H1 (cell line): ENCODE data around the gene LARGE2. TPM values are rescaled to one million over a fixed set of nuclear protein-coding genes. Genes with fewer than 3 reads are reported as not detected.
A peak's percentile ranks its signal among the peaks of the same experiment; 100 is the strongest.

Source experiments
- CTCF ChIA-PET: fragments of 300-600 bp; sonication (Branson Sonifier 250); formaldehyde crosslinking; loops from one replicate; lab custom pipeline; 2021; ENCODE audit not compliant: partially characterized antibody; lab: Charles Lee
- POLR2A ChIA-PET: fragments of 300-600 bp; sonication (Branson Sonifier 250); formaldehyde crosslinking; loops from one replicate; lab custom pipeline; 2021; ENCODE audit warnings: inconsistent platforms; ENCODE audit not compliant: partially characterized antibody; lab: Charles Lee
- DNase-seq, 2 experiments: peaks; one replicate each; pipeline versions ENCODE4 v3.0.0 to v3.0.0-alpha.2; 2010 to 2022; ENCODE audit warnings: low spot score in 2 of 2, low read depth in 1 of 2, mixed read lengths in 1 of 2
- FAIRE-seq: peaks from 2 replicates; lab custom pipeline; 2011; peaks lifted over from hg19 to GRCh38; lab: Jason Lieb, UNC
- H2AFZ ChIP-seq: 2 replicates; pipeline ENCODE4 v1.8.1; 2012; ENCODE audit warnings: low read length, inconsistent platforms
- H2AK5ac ChIP-seq: 2 replicates; pipeline ENCODE4 v1.6.1; 2013; ENCODE audit warnings: low read depth, low read length
- H2BK120ac ChIP-seq: replicated peaks from 2 replicates; pipeline ENCODE3; 2013; ENCODE audit warnings: low read depth, low read length, inconsistent platforms
- H2BK12ac ChIP-seq: 2 replicates; pipeline ENCODE4 v1.6.1; 2013; ENCODE audit warnings: low read depth, low read length
- H2BK15ac ChIP-seq: 2 replicates; pipeline ENCODE4 v1.6.1; 2013; ENCODE audit warnings: low read length
- H2BK20ac ChIP-seq: 2 replicates; pipeline ENCODE4 v1.6.1; 2013; ENCODE audit warnings: low read length
- H2BK5ac ChIP-seq: 2 replicates; pipeline ENCODE4 v1.6.1; 2013; ENCODE audit warnings: low read depth, low read length
- H3K14ac ChIP-seq: 2 replicates; pipeline ENCODE4 v1.6.1; 2013; ENCODE audit warnings: inconsistent platforms; ENCODE audit not compliant: insufficient read length
- H3K18ac ChIP-seq: 2 replicates; pipeline ENCODE4 v1.6.1; 2013; ENCODE audit warnings: low read length; ENCODE audit errors: extremely low read depth
- H3K23ac ChIP-seq: 2 replicates; pipeline ENCODE4 v1.6.1; 2013; ENCODE audit warnings: inconsistent platforms; ENCODE audit not compliant: insufficient read length
- H3K23me2 ChIP-seq: 2 replicates; pipeline ENCODE4 v1.6.1; 2013; ENCODE audit warnings: low read depth, low read length
- H3K27ac ChIP-seq: 2 replicates; pipeline ENCODE4 v1.6.1; 2011; ENCODE audit warnings: low read depth, low read length, inconsistent platforms
- H3K27me3 ChIP-seq, 4 experiments: replicated peaks in 1 of 4; 1 replicate in 1 of 4; 2 replicates in 3 of 4; pipeline versions ENCODE4 v1.6.1 to v1.8.1; 2011 to 2013; ENCODE audit warnings: low read length in 3 of 4, mild to moderate bottlenecking in 3 of 4, inconsistent platforms in 2 of 4, mixed read lengths in 2 of 4, moderate library complexity in 1 of 4; ENCODE audit not compliant: control insufficient read depth in 3 of 4, insufficient read depth in 3 of 4; ENCODE audit errors: extremely low read depth in 1 of 4
- H3K36me3 ChIP-seq, 4 experiments: 2 replicates each; pipeline versions ENCODE4 v1.6.1 to v1.8.1; 2011 to 2013; ENCODE audit warnings: mild to moderate bottlenecking in 4 of 4, low read length in 3 of 4, moderate library complexity in 2 of 4, control low read depth in 1 of 4, inconsistent platforms in 1 of 4; ENCODE audit not compliant: insufficient read depth in 4 of 4, control insufficient read depth in 2 of 4
- H3K4ac ChIP-seq: replicated peaks from 2 replicates; pipeline ENCODE3; 2013; ENCODE audit warnings: low read length, low read depth, mixed read lengths, inconsistent platforms; ENCODE audit not compliant: insufficient read length
- H3K4me1 ChIP-seq, 4 experiments: replicated peaks in 1 of 4; 1 replicate in 1 of 4; 2 replicates in 3 of 4; pipeline versions ENCODE4 v1.6.1 to v1.8.1; 2011 to 2013; ENCODE audit warnings: low read length in 3 of 4, inconsistent platforms in 2 of 4, mixed read lengths in 1 of 4; ENCODE audit not compliant: insufficient read depth in 4 of 4, control insufficient read depth in 3 of 4
- H3K4me2 ChIP-seq, 2 experiments: 2 replicates each; pipeline versions ENCODE4 v1.6.1 to v1.8.1; 2011 to 2013; ENCODE audit warnings: low read depth in 2 of 2, low read length in 2 of 2, control low read depth in 1 of 2, inconsistent platforms in 1 of 2, mild to moderate bottlenecking in 1 of 2; ENCODE audit not compliant: insufficient read depth in 1 of 2
- H3K4me3 ChIP-seq, 4 experiments: fragments of 200-600, 300-600 bp in 1 of 4; sonication (generic), shearing (Covaris generic), sonication (Bioruptor Twin) in 1 of 4; 2 replicates each; pipeline versions ENCODE4 v1.5.1 to v1.8.1; 2011 to 2016; ENCODE audit warnings: low read length in 4 of 4, low read depth in 3 of 4, control low read depth in 2 of 4, inconsistent platforms in 2 of 4, mild to moderate bottlenecking in 2 of 4, mixed read lengths in 1 of 4, moderate library complexity in 1 of 4; ENCODE audit not compliant: insufficient read depth in 2 of 4; ENCODE audit errors: extremely low read depth in 1 of 4
- H3K56ac ChIP-seq: replicated peaks from 2 replicates; pipeline ENCODE3; 2013; ENCODE audit warnings: low read depth, mild to moderate bottlenecking, mixed read lengths, low read length, inconsistent platforms; ENCODE audit not compliant: insufficient read length
- H3K79me1 ChIP-seq: 2 replicates; pipeline ENCODE4 v1.6.1; 2013; ENCODE audit warnings: low read depth, low read length, control low read depth
- H3K79me2 ChIP-seq, 2 experiments: 2 replicates each; pipeline versions ENCODE4 v1.6.1 to v1.8.1; 2012 to 2013; ENCODE audit warnings: low read length in 2 of 2, mild to moderate bottlenecking in 2 of 2, inconsistent platforms in 1 of 2; ENCODE audit not compliant: insufficient read depth in 2 of 2, control insufficient read depth in 1 of 2
- H3K9ac ChIP-seq, 4 experiments: replicated peaks in 1 of 4; 1 replicate in 1 of 4; 2 replicates in 3 of 4; pipeline versions ENCODE4 v1.6.1 to v1.8.1; 2011 to 2013; ENCODE audit warnings: low read depth in 3 of 4, low read length in 3 of 4, control low read depth in 2 of 4, mild to moderate bottlenecking in 2 of 4, moderate library complexity in 2 of 4, inconsistent platforms in 1 of 4; ENCODE audit errors: extremely low read depth in 1 of 4
- H3K9me3 ChIP-seq, 2 experiments: 2 replicates each; pipeline versions ENCODE4 v1.6.1 to v1.8.1; 2012 to 2013; ENCODE audit warnings: mild to moderate bottlenecking in 2 of 2, moderate library complexity in 2 of 2, control low read depth in 1 of 2, inconsistent platforms in 1 of 2, low read depth in 1 of 2, low read length in 1 of 2, mixed read lengths in 1 of 2; ENCODE audit not compliant: insufficient read depth in 2 of 2
- H4K20me1 ChIP-seq, 2 experiments: replicated peaks in 1 of 2; 2 replicates each; pipeline versions ENCODE3 to v1.8.1; 2011 to 2013; ENCODE audit warnings: inconsistent platforms in 2 of 2, low read length in 2 of 2, mild to moderate bottlenecking in 1 of 2; ENCODE audit not compliant: insufficient read depth in 2 of 2, control insufficient read depth in 1 of 2
- H4K5ac ChIP-seq: 2 replicates; pipeline ENCODE4 v1.6.1; 2013; ENCODE audit warnings: low read length, low read depth, mixed read lengths, inconsistent platforms; ENCODE audit not compliant: insufficient read length
- H4K8ac ChIP-seq: 2 replicates; pipeline ENCODE4 v1.8.0; 2013; ENCODE audit warnings: mild to moderate bottlenecking, moderate library complexity, low read length, inconsistent platforms; ENCODE audit not compliant: insufficient read depth; ENCODE audit errors: extremely low read depth
- H4K91ac ChIP-seq: replicated peaks from 2 replicates; pipeline ENCODE3; 2013; ENCODE audit warnings: low read length, mixed read lengths, inconsistent platforms; ENCODE audit not compliant: insufficient read length
- BCL11A ChIP-seq, 2 experiments: IDR thresholded peaks; one replicate each; pipeline ENCODE4 v1.6.1; 2011; ENCODE audit warnings: low read depth in 2 of 2, low read length in 2 of 2, mild to moderate bottlenecking in 2 of 2
- EGR1 ChIP-seq: IDR thresholded peaks from 2 replicates; pipeline ENCODE4 v1.6.1; 2011; ENCODE audit warnings: low read depth, low read length, borderline replicate concordance
- JUND ChIP-seq: IDR thresholded peaks from 2 replicates; pipeline ENCODE4 v1.6.1; 2011; ENCODE audit warnings: mild to moderate bottlenecking, improper control_type of control experiment, low read length
- KDM5A ChIP-seq: fragments of 200-600 bp; IDR thresholded peaks from 2 replicates; pipeline ENCODE4 v1.7.1; 2012; ENCODE audit warnings: mild to moderate bottlenecking, low read length, inconsistent platforms, mixed read lengths
- NRF1 ChIP-seq: IDR thresholded peaks from 2 replicates; pipeline ENCODE4 v1.6.1; 2011; ENCODE audit warnings: mild to moderate bottlenecking, low read depth, low read length, improper control_type of control experiment
- POU5F1 ChIP-seq: IDR thresholded peaks from 2 replicates; pipeline ENCODE4 v1.6.1; 2011; ENCODE audit warnings: low read depth, mild to moderate bottlenecking, low read length, moderate library complexity
- SIX5 ChIP-seq: IDR thresholded peaks from 2 replicates; pipeline ENCODE4 v1.6.1; 2011; ENCODE audit warnings: mild to moderate bottlenecking, low read depth, low read length
- SP2 ChIP-seq: IDR thresholded peaks from 2 replicates; pipeline ENCODE4 v1.6.1; 2012; ENCODE audit warnings: mild to moderate bottlenecking, low read length, inconsistent platforms
- WGBS, 2 experiments: shearing (Covaris generic) in 1 of 2; methylation state at CpG; one replicate each; pipeline versions ENCODE4 v1.1.6 to v1.1.7; 2013 to 2015; ENCODE audit warnings: low lambda C conversion rate in 2 of 2, mixed read lengths in 2 of 2, inconsistent platforms in 1 of 2, low coverage in 1 of 2, missing lambda C conversion rate in 1 of 2; ENCODE audit not compliant: insufficient replicate concordance in 2 of 2, insufficient coverage in 1 of 2, insufficient read length in 1 of 2; ENCODE audit errors: extremely low coverage in 1 of 2, missing lambda C conversion rate in 1 of 2; 5-methylcytosine and 5-hydroxymethylcytosine counted together
- polyA plus RNA-seq, 7 experiments: library from polyadenylated mRNA; depleted of rRNA in 3 of 7; stranded (reverse) in 5 of 7; unstranded in 2 of 7; fragments of >200 nt in 5 of 7; fragments of 200-250 nt in 2 of 7; gene quantifications; 1 replicate in 5 of 7; 2 replicates in 1 of 7; 4 replicates in 1 of 7; pipeline versions ENCODE4 v1.2.1 to v1.2.3, GENCODE V29; 2011 to 2013; ENCODE audit warnings: missing spikeins in 2 of 7, mixed read lengths in 2 of 7
- total RNA-seq: library from RNA; stranded (reverse); fragmentation: NEBNext Ultra II Directional; extraction: Animal tissue kit (Norgen Biotek cat#: 25700); gene quantifications from 2 replicates; pipeline ENCODE4 v1.2.1, GENCODE V29; 2021

Gene LARGE2
- total and polyA plus RNA-seq, 2 of the 8 experiments (the other 6 are each of a cell fraction or from before 2014, with no cell fraction given) = 111 to 137 TPM

GRCh38 chr11:45906096-45906682 lies 16.3 kb upstream of the LARGE2 start:
- no peak for TF ChIP-seq SP2
- TF ChIP-seq NRF1 = no peak
- no peak for TF ChIP-seq KDM5A
- TF ChIP-seq POU5F1 = no peak
- TF ChIP-seq BCL11A (IDR thresholded peaks at IDR 0.05; ENCODE audit: low read depth in 2 of 2, low read length in 2 of 2) = no peak
- TF ChIP-seq SIX5 = no peak
- TF ChIP-seq JUND = no peak
- no peak for TF ChIP-seq EGR1
- TF ChIP-seq, all 59 proteins: peak for 0
- Histone ChIP-seq H3K36me3 (peaks cover 6 to 23% (median 18%) of the 10 kb centered on the region in 4 experiments; a peak in 6 of 8 replicates), H3K9ac (no peak overlapping the region), H3K4ac (no peak overlapping the region), H3K56ac (no peak overlapping the region), H3K23ac (no peak overlapping the region), H3K79me2 (no peaks in the 10 kb centered on the region), H3K79me1 (no peaks in the 10 kb centered on the region), H4K5ac (no peak overlapping the region), H3K14ac (no peak overlapping the region), H3K27ac (no peak overlapping the region), H2BK15ac (no peak overlapping the region), H2BK20ac (no peak overlapping the region), H2AFZ (no peak overlapping the region), H3K9me3 (no peaks in the 10 kb centered on the region), H3K4me3 (no peak overlapping the region), H2BK12ac (no peak overlapping the region), H3K23me2 (0 out of 2 replicates have a peak, but pooled peaks cover 2% of the 10 kb centered on the region), H4K91ac (no peak overlapping the region), H2BK120ac (no peak overlapping the region), H2BK5ac (no peak overlapping the region), H4K8ac (peak overlapping the region; percentile 80), H3K18ac (no peak overlapping the region), H3K4me2 (no peak overlapping the region), H4K20me1 (peaks cover 3 to 20% of the 10 kb centered on the region in 2 experiments), H3K27me3 (no peaks in the 10 kb centered on the region), H2AK5ac (no peak overlapping the region), H3K4me1 (peaks cover 0 to under 1% (median 0%) of the 10 kb centered on the region in 4 experiments; a peak in 1 of 7 replicates)
- DNase-seq = no peak
- WGBS, 2 experiments = 90% methylated on average over 15 of the region's 19 CpGs; no CpG with 5 or more reads in 1 of the 2 experiments
- POLR2A ChIA-PET = interaction anchor here (0.9 to 6.2 kb wide), 6 partner anchors 10 to 44 kb away, joined by 3 to 36 read pairs (median 4); partner anchors contain the start of genes LARGE2 and PEX16
- CTCF ChIA-PET = interaction anchor here (1.2 to 1.4 kb wide), 2 partner anchors 12 to 100 kb away, joined by 4 read pairs; no protein-coding TSS in a partner anchor
- FAIRE-seq = no peak
